ENCODE data around the gene ANKRD7.

ANKRD7 gene, protein sequence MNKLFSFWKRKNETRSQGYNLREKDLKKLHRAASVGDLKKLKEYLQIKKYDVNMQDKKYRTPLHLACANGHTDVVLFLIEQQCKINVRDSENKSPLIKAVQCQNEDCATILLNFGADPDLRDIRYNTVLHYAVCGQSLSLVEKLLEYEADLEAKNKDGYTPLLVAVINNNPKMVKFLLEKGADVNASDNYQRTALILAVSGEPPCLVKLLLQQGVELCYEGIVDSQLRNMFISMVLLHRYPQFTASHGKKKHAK

GRCh38 chr7:118224521-118224920, at the start of gene ANKRD7:
Gene ANKRD7 (plus strand): TSS chr7:118224704. CDS start chr7:118224831, 127 bp downstream.
- no peak within 1 kb of the TSS for H3K4me3 ChIP-seq (ENCODE audit: low read depth, low read length)
- no peak for DNase-seq (ENCODE audit: low read depth)

DNA sequence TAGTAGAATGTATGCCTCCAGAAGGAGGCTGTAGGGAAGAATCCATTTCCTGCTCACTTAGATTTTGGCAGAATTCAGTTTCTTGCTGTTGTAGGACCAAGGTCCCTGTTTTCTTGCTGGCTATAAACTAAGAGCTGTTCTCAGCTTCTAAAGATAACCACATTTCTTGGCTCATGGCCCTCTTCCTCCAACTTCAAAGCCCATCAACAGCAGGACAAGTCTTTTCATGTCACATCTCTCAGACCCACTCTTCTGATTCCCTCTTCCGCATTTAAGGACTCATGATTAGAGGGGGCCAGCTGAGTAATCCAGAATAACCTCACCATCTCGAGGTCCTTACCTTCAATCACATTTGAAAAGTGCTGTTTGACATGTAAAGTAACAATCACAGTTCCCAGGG, 48.8 kb upstream of the ANKRD7 start:
- no peak for DNase-seq (ENCODE audit: low read depth)
- H3K4me3 ChIP-seq (ENCODE audit: low read depth, low read length), result no peak overlapping the region

DNA sequence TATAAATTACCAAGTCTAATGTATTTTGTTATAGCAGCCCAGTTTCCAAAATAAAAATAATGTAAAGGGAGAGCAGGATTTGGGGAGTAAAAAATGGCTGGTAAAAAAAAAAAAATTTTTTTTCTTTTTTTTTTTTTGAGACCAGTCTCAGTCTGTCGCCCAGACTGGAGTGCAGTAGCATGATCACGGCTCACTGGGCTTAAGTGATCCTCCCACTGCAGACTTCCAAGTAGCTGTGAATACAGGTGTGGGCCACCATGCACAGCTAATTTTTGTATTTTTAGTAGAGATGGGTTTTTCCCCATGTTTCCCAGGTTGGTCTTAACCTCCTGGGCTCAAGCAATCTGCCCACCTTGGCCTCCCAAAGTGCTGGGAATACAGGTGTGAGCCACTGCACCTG, 45.3 kb upstream of the ANKRD7 start:
- DNase-seq (ENCODE audit: low read depth), result no peak
- no peak overlapping the region for H3K4me3 ChIP-seq (ENCODE audit: low read depth, low read length)

- no peak for DNase-seq (ENCODE audit: low read depth)
- H3K4me3 ChIP-seq (ENCODE audit: low read depth, low read length), result peak overlapping the region; percentile 73
Measured at GRCh38 chr7:118182593-118183427, 41.7 kb upstream of the ANKRD7 start.

DNA sequence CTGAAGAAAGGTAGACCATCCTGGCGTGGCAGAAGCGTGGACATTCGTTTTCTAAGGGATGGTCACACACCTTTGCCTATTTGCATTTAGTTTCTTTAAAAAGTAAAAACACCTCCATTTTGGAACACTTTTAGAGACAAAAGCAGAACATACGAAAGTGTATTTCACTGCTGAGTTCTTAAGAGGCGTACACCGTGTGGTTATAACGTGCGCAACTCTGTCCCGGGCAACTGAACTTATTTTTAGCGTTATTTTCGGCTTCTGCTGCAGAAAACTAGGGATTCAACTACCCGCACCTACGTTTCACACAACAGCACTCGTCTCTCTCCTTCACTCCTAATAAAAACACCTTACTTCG, 41.1 kb upstream of the ANKRD7 start:
- no peak for DNase-seq (ENCODE audit: low read depth)
- H3K4me3 ChIP-seq (ENCODE audit: low read depth, low read length), result peak overlapping the region; percentile 73

DNA sequence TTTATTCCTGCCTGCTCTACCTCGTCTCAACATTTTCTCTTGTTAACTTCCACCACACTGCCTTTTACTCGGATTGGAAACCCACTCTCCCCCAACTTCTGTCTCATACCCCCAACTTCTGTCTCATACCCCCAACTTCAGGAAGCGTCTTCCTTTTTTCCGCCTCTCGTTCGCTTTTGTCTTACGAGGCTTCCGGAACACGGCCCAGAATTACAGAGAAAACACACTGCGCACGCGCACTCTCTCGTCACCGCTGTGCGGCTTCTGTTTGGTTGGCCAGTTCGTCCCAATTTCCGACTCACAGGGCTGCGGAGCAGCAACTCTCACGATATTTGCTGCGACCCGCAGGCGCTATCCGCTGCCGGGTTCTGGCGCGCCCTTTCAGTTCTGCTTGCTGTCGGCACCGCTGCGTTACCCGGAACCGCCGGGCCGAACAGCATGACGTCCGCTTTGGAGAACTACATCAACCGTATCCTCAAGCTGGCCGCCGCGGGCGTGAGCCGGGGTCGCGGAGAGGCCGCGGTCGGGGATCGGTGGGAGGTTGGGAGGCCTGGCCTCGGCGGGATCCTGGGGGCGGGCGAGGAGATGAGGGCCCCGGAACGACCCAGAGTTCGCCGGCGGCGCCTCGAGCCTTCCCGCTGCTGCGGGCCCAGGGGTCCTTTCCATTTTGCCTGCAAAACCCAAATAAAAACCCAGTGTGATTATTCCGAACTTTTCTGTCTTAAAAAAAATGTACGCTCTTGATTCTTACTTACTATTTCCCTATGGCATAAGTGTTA, 40.5 kb upstream of the ANKRD7 start, which contains the start of gene LSM8:
TSS of gene LSM8 (plus strand) at position 379 of the 779 bp plus-strand sequence. CDS start at position 439, 60 bp downstream.
- peak within 1 kb of the TSS; percentile 73 for H3K4me3 ChIP-seq (ENCODE audit: low read depth, low read length)
- peak; percentile 95 for DNase-seq (ENCODE audit: low read depth)

- H3K4me3 ChIP-seq (ENCODE audit: low read depth, low read length), result peak overlapping the region; percentile 73
- DNase-seq (ENCODE audit: low read depth), result no peak
Measured at GRCh38 chr7:118184565-118184940, 40.0 kb upstream of the ANKRD7 start.

- no peak for DNase-seq (ENCODE audit: low read depth)
- H3K4me3 ChIP-seq (ENCODE audit: low read depth, low read length), result peak overlapping the region; percentile 73
Measured at GRCh38 chr7:118185163-118185860, 39.2 kb upstream of the ANKRD7 start.

GRCh38 chr7:118186501-118186900, 38.0 kb upstream of the ANKRD7 start:
- DNase-seq (ENCODE audit: low read depth), result no peak
- no peak overlapping the region for H3K4me3 ChIP-seq (ENCODE audit: low read depth, low read length)

- DNase-seq (ENCODE audit: low read depth), result no peak
- no peak overlapping the region for H3K4me3 ChIP-seq (ENCODE audit: low read depth, low read length)
Measured at GRCh38 chr7:118194571-118194970, 29.9 kb upstream of the ANKRD7 start.

GRCh38 chr7:118195837-118196474, 28.5 kb upstream of the ANKRD7 start:
- no peak overlapping the region for H3K4me3 ChIP-seq (ENCODE audit: low read depth, low read length)
- peak; percentile 13 for DNase-seq (ENCODE audit: low read depth)

DNA sequence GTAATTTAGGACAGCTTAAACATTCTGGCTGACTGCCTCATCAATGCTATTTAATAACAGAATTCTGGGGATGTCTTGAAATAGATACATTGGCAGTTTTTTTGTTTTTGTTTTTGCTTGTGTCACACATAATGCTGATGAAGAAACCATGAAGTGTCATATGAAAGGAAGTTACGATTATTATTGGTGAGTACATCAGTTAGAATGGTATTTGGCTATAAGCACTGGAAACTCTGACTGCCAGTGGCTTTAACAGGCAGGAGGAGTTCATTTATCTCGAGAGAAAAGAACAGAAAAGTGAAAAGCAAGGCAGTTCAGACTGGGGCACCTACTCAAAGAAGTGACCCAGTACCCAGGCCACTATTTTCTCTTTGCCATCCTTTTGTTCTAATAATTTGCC, 22.4 kb upstream of the ANKRD7 start:
- no peak overlapping the region for H3K4me3 ChIP-seq (ENCODE audit: low read depth, low read length)
- no peak for DNase-seq (ENCODE audit: low read depth)

GRCh38 chr7:118214051-118214832, 10.3 kb upstream of the ANKRD7 start:
- DNase-seq (ENCODE audit: low read depth), result peak; percentile 55
- peak overlapping the region; percentile 64 for H3K4me3 ChIP-seq (ENCODE audit: low read depth, low read length)

GRCh38 chr7:118214833-118215182, 9.7 kb upstream of the ANKRD7 start:
- H3K4me3 ChIP-seq (ENCODE audit: low read depth, low read length), result peak overlapping the region; percentile 64
- DNase-seq (ENCODE audit: low read depth), result no peak

GRCh38 chr7:118217210-118217619, 7.3 kb upstream of the ANKRD7 start:
- H3K4me3 ChIP-seq (ENCODE audit: low read depth, low read length), result no peak overlapping the region
- DNase-seq (ENCODE audit: low read depth), result no peak

- DNase-seq (ENCODE audit: low read depth), result no peak
Measured at GRCh38 chr7:118218413-118219156, 5.9 kb upstream of the ANKRD7 start.

DNA sequence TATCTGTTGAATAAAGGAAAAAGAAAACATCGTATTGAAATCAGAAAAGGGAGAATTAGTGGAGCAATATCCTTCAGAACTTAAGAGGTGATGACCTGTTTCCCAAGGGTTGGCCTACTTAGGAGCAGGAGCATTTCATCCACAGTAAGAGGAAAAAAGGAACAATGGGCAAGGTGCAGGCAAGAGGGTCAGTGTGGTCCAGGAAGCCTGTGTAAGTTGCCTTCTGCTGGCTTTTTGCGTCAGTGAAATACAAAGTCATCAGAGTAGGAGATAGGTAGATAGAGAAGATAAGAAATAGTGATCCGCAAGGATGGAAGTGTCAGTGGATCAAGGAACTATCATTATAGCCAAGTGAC, 5.4 kb upstream of the ANKRD7 start:
- no peak for DNase-seq (ENCODE audit: low read depth)
- H3K4me3 ChIP-seq (ENCODE audit: low read depth, low read length), result no peak overlapping the region

More at GRCh38 chr7:118218413-118219156, 5.9 kb upstream of the ANKRD7 start:
- H3K4me3 ChIP-seq (ENCODE audit: low read depth, low read length), result no peak overlapping the region

DNA sequence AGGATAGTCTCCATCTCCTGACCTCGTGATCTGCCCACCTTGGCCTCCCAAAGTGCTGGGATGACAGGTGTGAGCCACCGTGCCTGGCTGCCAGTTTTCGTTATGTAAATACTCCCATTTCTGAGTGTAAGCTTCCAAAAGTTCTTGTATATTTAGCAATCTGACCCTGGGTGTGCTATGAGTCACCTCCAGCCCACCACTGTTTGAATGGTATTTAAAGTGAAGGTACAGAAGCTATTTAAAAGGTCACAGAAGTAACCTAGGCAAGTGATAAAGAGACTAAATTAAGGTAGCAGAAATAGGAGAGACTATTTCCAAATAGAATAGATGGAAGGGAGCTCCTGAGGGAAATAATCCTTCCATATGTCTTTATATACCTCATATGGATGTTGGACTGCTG, 3.9 kb upstream of the ANKRD7 start:
- no peak overlapping the region for H3K4me3 ChIP-seq (ENCODE audit: low read depth, low read length)
- no peak for DNase-seq (ENCODE audit: low read depth)

All from skeletal muscle cell (primary cell).